HG03457 (cell line): ENCODE measurements around the gene CEP128.

Source experiments
- ATAC-seq: cut with Tn5 transposase; IDR thresholded peaks from one replicate; pipeline ENCODE4 v1.9.1; 2021; ENCODE audit warnings: moderate number of reproducible peaks; ENCODE audit not compliant: unreplicated experiment

The CEP128 gene

DNA sequence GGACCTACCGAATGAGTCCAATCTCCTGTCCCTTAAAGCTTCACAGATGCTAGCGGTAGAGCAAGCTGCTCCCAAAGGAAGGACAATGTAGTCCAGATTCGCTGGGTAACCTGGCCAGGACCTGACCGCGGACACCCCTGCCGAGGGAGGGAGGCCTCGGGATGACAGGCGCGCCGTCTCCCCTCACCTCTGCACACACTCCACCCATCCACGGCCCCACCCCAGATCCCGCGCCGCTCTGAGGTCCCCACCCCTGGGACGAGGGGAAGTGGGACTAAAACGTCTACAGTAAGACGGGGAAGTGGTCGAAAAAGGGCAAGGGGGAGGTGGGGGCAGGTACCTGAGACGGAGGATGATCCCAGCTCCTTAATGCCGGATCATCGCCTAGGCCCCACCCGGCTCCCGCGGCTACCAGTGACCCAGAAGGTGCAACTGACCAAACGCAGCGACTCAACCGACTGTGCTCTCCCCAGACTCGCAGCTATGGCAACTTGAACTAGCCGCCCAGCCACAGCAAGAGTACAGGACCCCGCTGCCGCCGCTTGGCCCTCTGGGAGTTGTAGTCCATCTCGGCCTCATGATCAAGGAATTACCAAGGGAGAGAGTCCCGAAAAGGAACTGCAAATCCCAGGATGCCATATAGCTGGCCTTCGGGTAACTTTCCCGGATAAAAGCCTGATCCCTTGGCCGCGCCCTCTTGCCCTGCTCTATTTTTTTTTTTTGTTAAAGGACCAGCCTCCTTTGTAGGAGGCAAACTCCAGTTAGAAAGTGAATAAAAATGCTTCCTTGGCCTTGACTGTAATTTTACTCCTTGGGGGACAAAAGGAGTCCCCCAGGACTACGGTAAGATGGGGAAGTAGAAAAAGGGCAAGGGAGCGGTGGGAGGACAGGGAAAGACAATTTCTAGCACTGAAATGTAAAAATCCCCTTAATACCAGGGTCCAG is at the start of gene CEP128:
Gene CEP128 (minus strand): TSS at position 498 of the 945 bp plus-strand sequence.
- ATAC-seq: peak; percentile 99

DNA sequence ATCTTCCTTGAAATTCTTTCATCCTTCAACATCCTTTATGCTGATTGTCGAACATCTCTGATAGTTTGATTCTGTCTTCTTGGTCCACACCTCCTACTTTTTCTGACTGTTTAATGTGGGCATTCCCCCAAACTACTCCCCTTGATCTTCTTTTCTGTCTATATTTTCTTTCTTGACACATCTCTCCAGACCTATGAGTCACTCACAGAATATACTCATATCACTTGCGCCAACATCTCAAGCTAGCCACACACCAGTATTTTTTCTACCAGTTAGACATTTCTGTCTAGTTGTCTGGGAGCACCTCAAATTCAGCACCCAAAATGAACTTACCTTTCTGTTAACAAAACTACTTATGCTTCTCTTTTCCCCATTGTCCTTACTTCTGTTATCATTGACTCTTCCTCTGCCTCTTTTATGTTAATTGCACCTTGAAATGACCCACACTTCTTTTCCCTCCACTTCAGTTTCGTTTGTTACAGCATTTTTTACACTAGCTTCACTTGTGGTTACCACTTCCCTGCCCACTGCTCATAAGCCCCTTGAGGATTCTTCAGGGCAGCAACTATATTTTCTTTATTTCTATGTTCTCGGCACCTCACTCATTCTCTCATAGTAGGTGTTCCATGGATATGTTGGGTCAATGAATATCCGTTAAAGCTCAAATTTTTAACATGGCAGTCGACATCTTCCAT is 47.3 kb upstream of the CEP128 start:
- peak; percentile 49 for ATAC-seq

DNA sequence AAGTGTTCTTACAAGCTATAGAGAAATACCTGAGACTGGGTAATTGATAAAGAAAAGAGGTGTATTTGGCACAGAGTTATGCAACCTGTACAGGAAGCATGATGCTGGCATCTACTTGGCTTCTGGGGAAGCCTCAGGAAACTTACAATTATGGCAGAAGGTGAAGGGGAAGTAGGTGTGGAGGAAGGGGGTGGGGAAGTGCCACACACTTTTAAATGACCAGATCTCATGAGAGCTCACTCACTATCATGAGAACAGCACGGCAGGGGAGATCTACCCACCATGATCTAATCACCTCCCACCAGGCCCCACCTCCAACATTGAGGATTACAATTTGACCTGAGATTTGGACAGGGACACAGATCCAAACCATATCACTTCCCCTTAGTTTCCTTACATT is 46.7 kb upstream of the CEP128 start:
- ATAC-seq: no peak

DNA sequence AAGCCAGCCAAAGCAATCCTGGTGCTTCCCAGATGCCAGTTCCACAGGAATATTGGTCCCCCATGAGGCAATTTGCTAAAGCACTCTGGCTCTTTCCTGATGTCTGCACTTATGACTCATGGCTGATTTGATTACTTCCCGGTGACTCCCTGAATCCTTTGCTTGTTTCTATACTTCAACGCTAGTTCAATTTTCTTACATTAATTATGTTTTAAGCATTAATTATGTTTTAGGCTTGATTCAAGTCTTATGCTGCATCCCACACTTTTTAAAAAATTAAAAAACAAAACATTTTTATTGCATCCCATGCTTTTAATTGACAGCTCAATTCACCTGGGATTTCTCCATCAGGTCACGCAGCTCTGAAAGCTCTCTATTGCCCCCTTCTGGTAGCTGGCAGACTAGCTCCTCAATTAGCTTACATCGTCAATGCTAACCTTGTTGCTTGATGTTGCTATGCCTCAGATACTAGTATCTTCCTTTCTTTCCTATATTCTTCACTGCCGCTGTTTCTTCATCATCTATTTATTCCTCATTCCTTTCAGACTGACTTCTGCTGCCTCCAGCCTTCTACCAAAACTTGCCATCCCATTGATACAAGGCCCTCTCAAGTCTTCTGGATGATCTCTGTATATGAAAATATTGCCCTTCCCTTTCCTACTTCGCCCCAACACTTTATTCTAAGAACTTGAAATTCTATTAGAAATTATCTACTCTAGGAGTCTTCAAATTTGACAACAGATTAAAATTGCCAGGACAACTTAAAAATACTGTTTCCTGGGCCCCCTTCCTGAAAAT is 45.9 kb upstream of the CEP128 start:
- no peak for ATAC-seq

DNA sequence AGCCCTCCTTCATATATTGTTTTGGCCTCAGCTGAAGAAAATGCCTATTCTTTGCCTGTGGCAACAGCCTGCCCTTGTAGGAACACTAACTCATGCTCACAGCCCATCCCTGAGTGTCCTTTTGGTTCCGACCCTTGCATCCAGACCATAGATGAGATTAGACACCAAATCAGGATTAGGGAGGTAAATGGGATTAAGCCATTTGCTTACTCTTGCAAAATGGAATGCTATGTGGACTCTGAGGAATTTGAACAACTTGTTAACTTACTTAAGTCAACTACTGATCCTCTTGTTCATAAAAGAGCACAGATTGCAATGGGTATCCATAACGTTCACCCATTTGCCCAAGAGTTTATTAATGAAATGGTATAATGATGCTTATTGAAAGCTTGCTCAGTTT is 41.2 kb upstream of the CEP128 start:
- no peak for ATAC-seq

DNA sequence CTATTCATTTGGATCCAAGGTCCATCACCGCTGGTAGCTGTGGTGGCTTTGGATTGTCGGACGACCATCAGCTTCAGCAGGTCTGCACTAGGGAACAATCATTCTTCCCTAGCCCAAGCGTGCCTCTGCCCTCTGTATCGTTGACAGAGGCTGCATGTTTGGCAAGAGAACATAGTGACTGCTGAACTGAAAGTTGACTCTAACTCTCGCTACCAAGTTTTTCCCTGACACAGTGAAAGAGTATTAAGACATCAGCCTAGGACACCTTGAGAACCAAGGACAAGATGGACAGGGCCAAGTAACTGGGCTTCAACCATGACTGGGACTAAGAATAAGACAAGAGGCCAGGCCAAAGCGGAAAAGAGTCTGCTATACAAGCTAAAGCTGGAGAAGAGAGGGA is 40.1 kb upstream of the CEP128 start:
- ATAC-seq: no peak

DNA sequence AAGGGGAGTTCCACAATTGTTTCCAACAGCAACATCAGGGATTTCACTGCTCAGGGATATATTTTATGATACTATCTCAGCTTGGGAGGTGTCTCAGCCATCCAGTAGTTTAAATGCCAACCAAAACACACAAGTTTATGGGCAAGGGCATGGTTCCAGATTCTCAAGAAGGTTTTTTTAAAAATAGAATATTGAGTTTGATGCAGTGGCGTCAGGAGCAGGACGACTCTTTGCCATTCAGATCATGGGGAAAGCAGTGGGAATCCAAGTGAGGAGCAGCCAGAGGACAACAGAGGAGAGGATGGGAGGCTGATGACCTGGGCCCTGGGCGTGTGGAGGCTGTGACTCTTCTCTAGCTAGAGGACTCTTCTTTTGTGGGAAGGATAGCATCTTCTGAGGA is 39.6 kb upstream of the CEP128 start:
- ATAC-seq: no peak

DNA sequence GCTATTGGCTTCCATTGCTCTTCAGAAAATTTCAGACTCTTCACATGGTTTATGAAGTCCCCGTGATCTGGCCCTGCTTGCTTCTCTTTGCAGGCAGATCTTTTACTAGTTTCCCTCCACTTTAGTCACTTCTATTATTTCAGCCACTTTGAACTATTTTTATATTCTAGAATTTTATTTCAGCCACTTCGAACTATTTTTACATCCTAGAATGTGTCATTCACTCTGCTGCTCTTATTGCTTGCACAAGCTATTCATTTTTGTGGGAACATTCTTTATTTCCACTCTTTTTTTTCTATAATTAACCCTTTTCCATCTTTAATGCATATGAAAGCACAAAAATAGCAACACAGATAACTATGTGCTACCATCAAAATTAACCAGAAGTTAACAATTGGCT is 38.4 kb upstream of the CEP128 start:
- ATAC-seq: no peak

DNA sequence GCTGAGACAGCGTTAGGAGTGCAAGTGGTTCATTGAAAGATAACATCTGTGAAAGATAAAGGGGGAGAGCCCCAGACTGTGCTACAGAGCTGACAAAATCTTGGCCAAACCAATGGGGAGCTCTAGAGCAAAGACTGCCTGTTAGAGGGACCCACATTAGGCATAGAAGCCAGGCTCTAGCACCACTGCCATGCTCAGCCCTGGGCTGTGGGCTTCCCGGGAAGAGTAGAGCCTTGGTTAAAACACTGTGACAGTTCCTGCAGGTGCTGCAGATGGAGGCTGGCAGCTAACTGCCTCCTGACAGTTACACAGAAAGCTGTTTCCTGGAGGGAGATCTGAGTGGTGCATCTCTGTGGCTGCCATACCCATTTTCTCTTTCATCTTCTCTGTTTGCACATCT is 36.9 kb upstream of the CEP128 start:
- ATAC-seq: no peak

DNA sequence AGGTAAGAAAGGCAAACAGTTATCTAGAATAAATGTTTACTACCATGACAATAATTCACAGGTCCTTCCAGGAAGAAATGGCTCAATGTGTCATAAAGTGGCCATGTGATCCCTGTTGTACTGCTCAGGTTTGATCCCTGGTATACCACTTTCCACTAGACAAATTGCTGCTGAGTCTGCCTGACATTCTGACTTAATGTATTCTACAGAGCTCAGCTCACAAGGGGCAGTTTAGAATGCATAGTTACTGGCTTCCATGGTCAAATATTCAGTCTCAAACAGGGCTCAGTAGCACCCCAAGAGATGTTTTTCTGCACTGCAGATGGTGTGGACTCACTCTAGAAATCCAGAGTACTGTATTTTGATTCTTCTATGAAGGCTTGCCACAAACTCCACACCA is 35.7 kb upstream of the CEP128 start:
- ATAC-seq: no peak

DNA sequence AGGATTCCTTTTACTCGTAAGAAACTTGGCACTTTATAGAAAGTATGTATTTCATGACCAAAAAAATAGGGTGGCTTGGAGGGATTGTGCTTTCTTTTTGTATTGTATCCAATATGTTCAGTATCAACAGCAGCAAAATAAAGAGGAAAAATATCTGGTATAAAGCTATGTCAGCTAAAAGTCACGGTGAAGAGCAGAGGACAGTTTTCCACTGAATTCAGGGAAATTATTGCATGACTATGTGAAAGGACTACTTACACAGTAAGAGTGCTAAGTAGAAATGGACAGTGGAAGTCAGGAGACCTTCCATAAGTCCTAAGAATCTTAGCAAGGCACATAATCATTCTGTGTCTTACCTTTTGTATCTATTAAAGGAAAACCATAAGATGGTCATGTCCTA is 33.1 kb upstream of the CEP128 start:
- no peak for ATAC-seq

DNA sequence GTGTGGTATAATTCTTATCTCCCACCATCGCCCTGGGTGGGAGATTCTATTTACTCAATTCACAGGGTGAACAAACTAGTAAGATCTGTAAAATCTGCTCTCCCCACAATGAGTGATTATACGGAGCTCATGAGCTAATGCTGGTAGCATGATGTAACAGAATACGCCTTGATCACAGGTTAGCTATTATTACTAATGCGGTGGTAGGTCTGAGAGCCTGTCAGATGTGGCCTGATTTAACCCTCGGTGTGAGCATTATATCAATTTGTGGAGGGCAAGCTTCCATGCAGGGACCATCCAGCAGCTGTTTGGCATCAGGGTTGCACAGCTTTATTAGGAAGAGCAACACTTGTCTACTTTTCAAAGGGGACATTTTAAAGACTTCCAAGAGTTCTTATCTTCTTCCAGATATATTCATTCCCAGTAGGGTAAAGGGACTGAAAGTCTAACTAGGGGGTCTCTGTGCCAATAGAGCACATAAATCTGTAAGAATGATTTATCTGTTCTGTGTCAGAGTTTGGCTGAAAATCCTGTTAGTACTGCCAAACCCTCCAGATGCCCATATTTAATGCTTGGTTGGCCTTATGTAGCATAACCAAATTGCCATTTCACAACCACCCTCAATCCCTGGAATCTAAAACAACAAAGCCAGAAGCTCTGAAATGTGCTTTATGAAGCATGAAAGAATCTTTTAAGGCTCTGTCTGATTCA is 32.5 kb upstream of the CEP128 start:
- no peak for ATAC-seq

DNA sequence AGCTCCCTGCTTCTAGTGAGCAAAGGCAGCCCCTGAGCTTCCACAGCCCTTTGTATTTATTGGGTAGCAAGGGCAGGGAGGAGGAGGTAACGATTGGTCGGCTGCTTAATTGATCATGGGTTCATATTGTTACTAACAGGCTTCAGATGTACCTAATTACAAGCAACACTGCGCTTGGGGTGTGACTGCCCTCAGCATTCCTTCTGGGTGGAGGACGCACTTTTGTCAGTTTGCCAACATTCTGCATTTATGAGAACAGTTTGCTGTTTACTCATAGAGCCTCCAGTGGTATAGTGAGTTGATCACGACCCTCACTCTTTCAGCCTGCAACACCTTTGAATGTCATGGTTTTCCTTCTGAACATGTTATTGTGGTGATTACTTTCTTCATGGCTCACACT is 23.5 kb upstream of the CEP128 start:
- no peak for ATAC-seq

DNA sequence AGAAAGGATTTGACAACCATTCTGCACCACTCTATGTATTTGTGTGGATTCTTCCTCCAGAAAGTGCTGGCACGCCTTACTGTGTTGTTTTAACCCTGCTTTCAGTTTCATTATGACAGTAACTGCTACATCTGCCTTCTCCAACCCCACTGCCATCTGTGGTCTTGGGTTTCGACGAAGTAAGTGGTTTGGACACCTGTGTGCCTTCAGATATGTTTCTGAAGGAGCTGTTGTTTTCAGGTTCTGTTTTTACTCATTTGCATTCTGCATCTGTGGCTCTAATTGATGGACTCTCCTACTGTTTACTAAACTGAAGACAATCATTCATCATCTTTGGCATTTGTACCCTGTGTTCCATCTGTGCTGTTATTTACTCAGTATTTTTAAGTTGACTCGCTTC is 18.0 kb upstream of the CEP128 start:
- peak; percentile 98 for ATAC-seq

DNA sequence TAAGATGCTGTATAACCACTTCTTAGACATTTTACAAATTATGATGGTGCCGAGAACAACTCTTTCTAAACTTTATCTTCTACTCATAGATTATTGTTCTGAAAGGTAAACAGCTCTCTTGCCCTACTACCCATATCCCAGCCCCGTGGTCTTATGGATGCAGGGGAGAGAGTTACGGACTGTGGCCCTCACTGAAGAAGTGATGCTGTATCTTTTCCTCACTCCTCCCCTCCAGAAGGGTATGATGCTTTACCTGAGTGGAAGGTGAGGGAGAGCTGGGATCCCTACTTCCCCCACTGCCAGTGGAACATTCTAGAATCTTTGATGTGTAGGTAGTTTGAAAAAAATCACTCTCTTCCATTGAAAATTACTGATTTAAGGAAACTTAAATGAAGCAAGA is 17.4 kb upstream of the CEP128 start:
- no peak for ATAC-seq

DNA sequence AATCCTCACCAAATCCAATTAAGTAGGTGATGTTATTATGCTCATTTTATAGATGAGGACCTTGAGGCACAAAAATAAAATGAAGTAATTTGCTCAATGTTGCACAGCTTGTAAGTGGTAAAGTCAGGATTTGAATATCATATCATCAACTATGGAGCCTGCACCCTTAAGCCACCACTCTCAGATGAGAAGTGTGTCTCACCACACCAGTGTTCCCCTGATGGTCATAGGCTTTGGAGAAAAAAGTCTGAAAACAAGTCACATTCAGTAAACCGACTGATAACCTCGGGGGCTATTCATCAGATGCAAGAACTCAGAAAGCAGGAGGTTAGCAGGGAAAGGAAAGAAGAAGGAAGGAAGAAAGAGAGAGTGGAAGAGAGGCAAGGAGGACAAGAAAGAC is 16.7 kb upstream of the CEP128 start:
- no peak for ATAC-seq

DNA sequence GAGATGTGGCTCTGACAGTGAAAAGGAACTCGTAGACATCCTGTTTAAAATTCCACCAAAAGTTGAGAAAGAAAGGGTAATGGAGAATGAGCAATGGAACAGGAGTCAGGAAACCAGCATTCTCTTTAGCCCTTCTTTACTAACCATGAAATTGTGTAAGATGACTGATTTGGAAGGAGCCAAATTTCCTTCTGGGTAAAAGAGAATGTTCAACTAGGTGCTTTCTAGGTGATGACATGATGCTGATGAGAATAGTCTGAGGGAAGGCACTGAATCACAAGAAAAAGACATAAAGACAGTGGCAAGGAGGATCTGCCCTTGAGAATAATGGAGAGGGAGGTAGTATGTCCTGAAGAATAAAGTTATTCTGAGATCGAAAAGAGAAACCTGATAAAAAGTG is 16.1 kb upstream of the CEP128 start:
- ATAC-seq: no peak

DNA sequence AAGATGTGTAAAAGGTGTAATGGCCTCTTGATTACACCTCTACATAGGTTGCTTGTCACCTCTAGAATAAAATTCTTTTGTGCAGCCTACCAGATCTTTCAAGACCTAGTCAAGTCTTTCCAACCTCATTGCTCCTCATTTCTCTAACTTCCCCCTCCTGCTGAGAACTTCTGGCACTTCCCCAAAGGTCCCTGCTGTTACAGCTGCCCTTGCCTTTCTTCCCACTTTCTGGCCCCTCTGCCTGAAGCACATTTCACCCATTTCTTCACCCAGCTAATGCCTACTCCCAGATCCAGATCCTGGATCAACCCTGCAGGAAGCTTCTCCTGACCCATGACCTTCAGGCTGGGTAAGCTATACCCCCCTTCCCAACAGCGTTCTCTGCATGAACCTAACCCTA is 15.4 kb upstream of the CEP128 start:
- ATAC-seq: no peak

DNA sequence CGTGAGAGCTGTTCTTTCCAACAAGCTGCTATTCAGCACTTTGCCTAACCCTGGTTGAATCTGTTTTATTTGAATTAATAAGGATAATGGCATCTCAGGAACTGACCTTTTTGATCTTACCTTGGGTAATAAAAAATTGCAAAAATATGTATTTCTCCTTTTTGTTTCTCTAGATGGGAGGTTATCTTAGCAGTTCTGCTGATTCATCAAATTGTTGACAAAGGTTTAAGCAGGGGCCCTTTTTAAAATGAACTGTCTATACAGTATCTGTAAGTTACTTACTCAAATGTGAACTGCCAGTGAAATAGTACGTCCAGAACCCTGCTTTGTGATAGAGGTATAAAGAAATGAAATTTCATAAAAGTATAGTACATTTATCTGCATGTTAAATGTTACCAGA is 14.6 kb upstream of the CEP128 start:
- no peak for ATAC-seq

DNA sequence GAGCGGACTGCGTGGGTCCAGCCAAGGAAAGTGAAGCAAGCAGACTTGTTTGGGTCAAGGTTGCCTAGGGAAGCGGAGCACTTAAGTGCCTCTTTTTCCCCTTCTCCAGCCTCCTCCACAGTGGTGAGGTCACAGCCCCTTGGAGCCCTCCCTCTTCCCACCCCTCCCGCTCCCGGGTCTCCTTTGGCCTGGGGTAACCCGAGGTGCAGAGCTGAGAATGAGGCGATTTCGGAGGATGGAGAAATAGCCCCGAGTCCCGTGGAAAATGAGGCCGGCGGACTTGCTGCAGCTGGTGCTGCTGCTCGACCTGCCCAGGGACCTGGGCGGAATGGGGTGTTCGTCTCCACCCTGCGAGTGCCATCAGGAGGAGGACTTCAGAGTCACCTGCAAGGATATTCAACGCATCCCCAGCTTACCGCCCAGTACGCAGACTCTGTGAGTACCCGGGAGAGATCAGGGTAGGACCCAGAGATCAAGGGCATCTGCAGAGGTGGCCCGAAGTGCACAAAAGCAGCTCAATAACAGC is 13.9 kb upstream of the CEP128 start, which contains the start of gene TSHR:
Gene TSHR (plus strand): TSS at position 206 of the 526 bp plus-strand sequence. CDS start 60 bp downstream, at position 266.
- no peak for ATAC-seq
